ENCODE measurements around the gene MYO7B. TPM values are rescaled to one million over a fixed set of nuclear protein-coding genes. Genes with fewer than 3 reads are reported as not detected.
A peak's percentile ranks its signal among the peaks of the same experiment; 100 is the strongest.

The MYO7B gene
- polyA plus RNA-seq, 3 donors, result 24.0 to 32.4 (median 29.5) TPM

DNA sequence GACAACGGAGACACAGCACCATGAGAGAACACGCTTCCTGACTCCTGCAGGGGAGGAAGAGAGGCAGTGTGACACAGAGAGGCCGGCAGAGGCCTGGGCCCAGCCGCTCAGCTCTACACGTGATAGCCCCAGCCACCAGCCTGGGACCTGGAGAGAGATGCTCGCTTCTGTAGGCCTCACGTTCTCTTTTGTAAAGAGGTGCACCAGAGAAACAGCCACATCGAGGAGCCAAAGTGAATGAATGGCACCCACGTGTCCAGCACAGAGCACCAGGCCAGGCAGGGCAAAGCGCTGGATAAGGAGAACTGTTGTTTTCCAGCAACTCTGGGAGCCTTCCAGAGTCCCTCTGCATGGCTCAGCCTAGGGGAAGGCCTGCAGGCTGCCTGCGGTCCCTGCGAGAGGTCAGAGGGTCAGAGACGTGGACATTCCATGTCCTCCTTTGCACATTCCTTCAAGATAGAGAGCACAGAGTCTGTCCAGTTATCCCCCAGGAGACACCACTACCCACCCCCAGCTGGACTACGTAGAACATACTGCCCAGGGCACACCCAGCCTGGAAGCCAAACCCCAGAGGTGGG, 125.7 kb downstream of the MYO7B start:
- no peak for DNase-seq

- no peak for DNase-seq
Measured at GRCh38 chr2:127661949-127662510, 126.5 kb downstream of the MYO7B start.

- no peak for DNase-seq
Measured at GRCh38 chr2:127662937-127663565, 127.6 kb downstream of the MYO7B start.

GRCh38 chr2:127663566-127664064, 128.1 kb downstream of the MYO7B start:
- no peak for DNase-seq

DNA sequence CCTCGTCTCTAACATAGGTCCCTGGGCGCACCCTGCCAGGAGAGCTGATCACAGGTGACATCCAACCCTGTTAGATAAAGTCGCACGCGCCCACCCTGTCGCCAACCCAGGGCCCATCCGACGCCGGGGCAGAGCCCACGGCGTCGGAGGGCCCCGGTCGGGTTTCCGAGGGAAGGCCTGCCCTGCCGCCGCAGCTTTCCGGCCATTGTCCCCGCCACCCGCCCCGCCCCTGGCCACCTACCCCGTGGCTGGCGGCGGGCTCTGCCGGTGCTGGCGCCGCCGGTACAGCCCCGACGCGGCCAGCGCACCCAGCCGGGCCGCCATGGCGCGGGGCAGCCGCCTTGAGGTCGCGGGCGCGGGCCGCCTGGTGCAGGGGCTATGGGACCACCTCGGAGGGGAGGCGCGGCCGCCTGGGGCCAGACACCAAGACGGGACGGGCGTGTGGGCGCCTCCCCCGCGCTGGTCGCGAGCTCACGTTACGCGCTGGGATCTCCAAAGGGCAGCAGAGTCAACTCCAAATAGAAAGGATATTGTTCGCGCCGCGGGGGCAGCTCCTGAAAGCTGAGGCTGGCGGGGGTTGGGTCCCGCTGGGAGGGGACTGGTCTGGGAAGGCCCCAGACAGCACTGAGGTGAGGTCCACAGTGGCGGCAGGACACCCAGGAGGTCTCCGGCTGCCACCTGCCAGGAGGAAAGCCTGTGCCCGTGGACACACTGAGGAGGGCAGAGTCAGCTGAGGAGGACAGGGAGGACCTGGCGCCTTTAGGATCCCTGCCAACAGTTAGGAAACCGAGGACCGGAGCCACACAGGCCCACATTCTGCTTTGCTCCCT, 128.8 kb downstream of the MYO7B start:
- DNase-seq, result peak; percentile 69

- DNase-seq, result no peak
Measured at GRCh38 chr2:127664895-127665225, 129.4 kb downstream of the MYO7B start.

DNA sequence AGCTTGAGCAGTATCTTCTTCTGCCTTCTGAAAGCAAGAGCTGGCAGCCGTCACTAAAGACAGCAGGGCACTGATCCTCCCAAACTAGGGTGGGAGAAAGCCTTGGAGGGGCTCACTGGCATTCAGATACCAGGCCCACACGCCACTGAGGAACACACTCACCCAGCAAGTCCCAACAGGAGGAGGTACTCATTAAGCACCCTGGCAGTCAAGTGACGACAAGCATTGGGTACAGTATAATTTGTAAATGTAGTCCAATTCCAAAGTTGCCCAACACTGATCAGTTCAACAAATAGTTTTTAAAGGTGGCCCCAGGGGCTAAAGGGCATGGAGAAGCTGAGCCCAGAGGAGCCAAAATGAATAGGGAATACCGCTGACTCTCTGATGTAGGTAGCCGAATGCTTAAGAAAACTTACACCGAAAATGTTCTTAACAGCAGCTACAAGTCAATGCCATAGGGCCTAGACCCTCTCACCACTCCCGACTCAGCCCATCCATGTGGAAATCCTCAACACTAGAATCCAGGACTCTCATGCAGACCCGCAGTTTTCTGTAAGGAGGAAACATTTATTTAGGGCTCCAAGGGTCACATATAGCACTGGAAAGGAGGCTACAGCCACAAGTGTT, 129.9 kb downstream of the MYO7B start:
- no peak for DNase-seq

GRCh38 chr2:127669056-127669455, 133.6 kb downstream of the MYO7B start:
- no peak for DNase-seq

DNA sequence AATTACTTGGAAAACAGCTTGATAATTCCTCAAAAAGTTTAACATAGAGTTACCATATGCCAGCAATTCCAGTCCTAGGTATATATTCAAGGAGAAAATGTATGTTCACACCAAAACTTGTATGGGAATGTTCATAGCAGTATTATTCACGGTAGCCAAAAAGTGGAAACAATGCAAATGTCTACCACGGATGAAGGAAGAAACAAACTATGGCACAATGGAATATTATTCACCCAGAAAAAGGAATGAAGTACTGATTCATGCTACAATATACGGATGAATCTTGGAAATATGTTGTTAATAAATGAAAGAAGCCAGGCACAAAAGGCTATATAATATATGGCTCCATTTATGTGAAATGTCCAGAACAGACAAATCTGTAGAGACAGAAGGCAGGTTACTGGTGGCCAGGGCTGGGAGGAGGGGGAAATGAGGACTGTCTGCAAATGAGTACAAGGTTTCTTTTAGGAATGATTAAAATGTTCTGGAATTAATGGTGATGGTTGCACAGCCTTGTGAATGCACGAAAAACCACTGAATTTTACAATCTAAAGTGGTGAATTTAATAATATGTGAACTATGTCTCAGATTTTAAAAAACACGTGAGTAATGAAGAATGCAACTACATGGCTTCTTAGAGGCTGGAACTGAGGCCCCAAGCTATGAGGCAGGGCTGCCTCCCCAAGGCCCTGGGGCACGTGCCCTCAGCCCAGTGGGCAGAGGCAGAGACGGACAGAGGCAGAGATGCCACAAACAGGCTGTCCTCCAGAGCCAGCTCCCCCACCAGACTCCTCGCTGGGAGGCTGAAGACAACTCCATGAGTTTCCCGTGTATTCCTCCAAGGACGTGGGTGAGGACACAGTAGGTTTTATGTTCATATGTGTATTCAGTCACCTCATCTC, 134.8 kb downstream of the MYO7B start:
- DNase-seq, result no peak

GRCh38 chr2:127670957-127671290, 135.4 kb downstream of the MYO7B start:
- no peak for DNase-seq

DNA sequence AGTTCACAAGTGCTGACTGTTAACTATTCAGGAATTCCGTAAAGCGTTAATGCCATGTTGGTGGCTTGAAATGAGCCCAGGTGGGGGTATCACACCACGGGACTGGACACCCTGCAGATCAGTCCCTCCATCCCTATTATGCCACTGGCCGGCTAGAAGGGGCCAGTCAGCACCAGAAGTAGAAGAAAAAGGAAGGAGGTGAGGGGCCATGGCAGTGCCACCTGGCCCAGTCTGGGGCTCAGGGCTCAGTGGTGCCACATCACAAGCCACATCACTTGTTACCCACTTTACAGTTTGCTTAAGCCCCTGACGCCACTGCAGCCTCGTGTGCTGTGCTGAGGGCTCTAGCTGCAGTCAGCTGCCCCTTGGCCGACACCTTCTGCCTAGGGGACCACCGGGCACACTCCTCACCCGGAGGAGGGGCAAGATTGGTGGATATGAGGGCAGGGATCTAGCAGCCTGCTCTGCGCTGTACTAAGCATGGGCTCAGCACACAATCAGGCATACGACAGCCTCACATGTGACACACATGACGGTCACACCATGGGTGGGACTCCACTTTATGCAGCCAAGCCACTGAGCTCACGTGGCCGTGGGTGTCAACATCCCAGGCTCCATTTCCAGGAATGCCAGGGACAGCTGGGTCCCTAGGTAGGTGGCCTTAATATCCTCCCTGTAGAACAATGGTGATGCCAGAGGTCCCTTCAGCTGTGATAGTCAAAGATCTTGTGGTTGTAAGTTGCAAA, 136.2 kb downstream of the MYO7B start:
- no peak for DNase-seq

- no peak for DNase-seq
Measured at GRCh38 chr2:127672341-127673224, 137.1 kb downstream of the MYO7B start.

DNA sequence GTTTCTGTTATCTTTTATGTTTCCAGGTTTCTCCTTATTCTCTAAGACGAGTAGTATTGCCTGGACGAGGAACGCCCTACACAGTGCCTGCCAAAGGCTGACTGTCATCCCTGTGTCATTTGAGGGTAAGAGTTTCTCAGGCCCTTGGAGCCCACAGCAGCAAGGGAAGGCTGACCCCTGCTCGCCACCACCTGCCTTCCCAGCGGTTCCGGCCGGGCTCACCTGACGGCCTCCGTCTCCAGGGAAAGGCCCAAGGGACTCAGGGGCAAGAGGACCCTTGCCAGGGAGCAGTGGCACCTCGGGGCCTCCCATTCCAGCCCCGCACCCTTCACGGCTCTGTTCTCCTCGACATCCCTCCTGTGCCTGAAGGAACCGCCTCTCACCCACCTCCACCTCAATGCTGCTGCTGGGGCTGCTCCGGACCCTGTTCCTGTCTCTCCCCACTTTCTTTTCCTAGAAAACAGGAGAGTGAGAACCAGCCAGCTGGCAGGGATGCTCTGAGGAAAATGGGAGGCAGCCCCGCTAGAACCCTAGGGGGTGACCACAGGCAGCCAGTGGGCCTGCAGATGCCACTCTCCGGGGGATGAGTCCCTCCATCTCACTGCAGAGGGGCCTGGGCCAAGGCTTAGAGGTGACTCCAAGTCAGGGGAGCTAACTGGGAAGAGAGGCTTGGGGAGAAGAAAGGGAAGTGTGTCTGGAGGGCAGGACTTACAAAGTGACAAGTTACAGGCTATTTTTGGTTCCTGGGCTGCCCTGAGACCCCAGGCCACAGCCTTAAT, 138.0 kb downstream of the MYO7B start:
- DNase-seq, result no peak

DNA sequence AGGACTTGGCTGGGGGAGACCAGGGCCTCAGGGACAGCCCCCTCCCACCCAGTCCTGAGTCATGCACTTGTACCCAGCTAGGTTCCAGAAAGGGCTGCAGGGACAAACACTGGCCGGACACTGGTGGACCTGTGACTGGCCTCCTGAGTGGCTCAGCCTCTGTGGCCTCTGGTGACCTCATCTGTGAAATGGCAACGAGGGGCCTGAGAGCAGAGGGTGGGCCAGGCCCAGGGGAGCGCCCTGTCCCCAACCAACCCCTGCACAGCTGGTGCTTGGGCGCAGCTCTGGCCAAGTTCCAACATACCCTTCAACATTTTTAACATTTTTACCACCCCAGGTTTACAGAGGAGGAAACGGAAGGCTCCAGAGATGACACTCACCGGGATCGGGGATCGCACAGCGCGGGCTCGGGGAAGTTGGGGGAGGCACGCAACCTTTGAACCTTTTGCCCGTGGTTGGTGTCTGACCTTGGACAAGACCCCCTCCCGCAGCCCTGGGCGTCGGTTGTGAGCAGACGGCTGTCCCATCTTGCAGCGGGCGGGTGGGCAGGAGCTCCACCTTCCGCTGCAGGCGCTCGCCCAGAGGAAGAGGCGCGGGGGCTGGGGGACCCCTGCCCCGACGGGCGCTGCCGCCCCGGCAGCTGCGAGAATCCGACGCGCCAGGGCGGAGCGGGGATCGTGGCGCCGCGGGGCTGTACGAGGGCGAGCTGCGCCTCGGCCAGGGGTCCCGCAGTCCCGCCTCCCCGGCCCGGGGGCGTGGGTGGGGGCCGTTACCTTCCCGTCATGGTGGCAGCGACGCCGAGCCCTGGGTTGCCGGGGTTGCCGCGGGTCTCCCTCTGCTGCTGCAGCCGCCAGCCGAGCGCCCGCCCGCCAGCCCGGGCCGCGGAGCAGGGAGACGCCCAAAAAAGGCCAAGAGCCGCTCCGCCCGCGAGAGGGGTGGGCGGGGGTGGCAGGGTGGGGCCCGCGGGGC, 139.0 kb downstream of the MYO7B start:
- DNase-seq, result no peak

GRCh38 chr2:127675331-127676261, 140.1 kb downstream of the MYO7B start, which contains the start of gene LIMS2:
LIMS2 (minus strand) TSS chr2:127675530; CDS start chr2:127675024, 506 bp downstream.
- no peak for DNase-seq

DNA sequence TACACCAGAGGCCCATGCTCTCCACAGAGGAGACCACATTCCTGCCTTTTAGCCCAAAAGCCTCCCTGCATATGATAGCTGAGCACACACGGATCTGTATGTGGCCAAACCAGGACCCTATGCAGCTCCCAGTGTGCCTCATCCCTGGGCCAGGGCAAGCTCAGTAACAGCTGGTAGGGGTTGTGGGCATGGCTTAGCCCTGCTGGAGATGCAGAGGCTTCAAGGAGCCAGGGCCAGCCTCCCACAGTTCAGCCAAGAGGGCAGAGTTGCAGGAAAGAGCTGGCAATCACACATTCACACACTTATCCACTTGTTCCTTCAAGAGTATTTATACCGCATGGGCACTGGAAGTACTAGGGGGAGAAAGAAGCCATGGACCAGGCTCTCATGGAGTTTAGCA, 141.4 kb downstream of the MYO7B start:
- DNase-seq, result no peak
